Smooth muscle cell (in vitro differentiated cells): ENCODE data around the gene SEMA6D. TPM values are rescaled to one million over a fixed set of nuclear protein-coding genes. Genes with fewer than 3 reads are reported as not detected.

Experiments
- DNase-seq: peaks from one replicate; lab custom pipeline; 2025; ENCODE audit not compliant: unreplicated experiment; lab: John Stamatoyannopoulos, UW
- H2AFZ ChIP-seq: fragments of 200-600 bp; sonication (generic); 2 replicates; pipeline ENCODE4 v1.6.0; 2016; ENCODE audit warnings: antibody characterized with exemption, low read depth, mild to moderate bottlenecking
- H3F3A ChIP-seq: fragments of 200-600 bp; sonication (generic); 2 replicates; pipeline ENCODE4 v1.6.0; 2017; ENCODE audit warnings: antibody characterized with exemption, low read depth
- H3K27ac ChIP-seq: fragments of 200-600 bp; sonication (generic); 2 replicates; pipeline ENCODE4 v1.5.1; 2016; ENCODE audit warnings: low read depth, mild to moderate bottlenecking
- H3K27me3 ChIP-seq: fragments of 200-600 bp; sonication (generic); 2 replicates; pipeline ENCODE4 v1.6.1; 2016; ENCODE audit warnings: low read depth, mild to moderate bottlenecking
- H3K36me3 ChIP-seq: fragments of 200-600 bp; sonication (generic); 2 replicates; pipeline ENCODE4 v1.5.1; 2016; ENCODE audit warnings: low read depth
- H3K4me1 ChIP-seq: fragments of 200-600 bp; sonication (generic); 2 replicates; pipeline ENCODE4 v1.5.1; 2016; ENCODE audit warnings: low read depth
- H3K4me2 ChIP-seq: fragments of 200-600 bp; sonication (generic); 2 replicates; pipeline ENCODE4 v1.6.0; 2016; ENCODE audit warnings: mild to moderate bottlenecking
- H3K4me3 ChIP-seq: fragments of 200-600 bp; sonication (generic); 2 replicates; pipeline ENCODE4 v1.5.1; 2016; ENCODE audit warnings: mild to moderate bottlenecking
- H3K79me2 ChIP-seq: fragments of 200-600 bp; sonication (generic); 2 replicates; pipeline ENCODE4 v1.6.0; 2016; ENCODE audit warnings: low read depth, mild to moderate bottlenecking
- H3K9ac ChIP-seq: fragments of 200-600 bp; sonication (generic); 2 replicates; pipeline ENCODE4 v1.6.0; 2016; ENCODE audit warnings: low read depth
- H3K9me3 ChIP-seq: fragments of 200-600 bp; sonication (generic); replicated peaks from 2 replicates; pipeline ENCODE4 v1.5.1; 2016; ENCODE audit warnings: low read depth
- H4K20me1 ChIP-seq: fragments of 200-600 bp; sonication (generic); 2 replicates; pipeline ENCODE4 v1.6.0; 2016; ENCODE audit warnings: low read depth
- CTCF ChIP-seq: fragments of 200-600 bp; sonication (generic); IDR thresholded peaks from 2 replicates; pipeline ENCODE4 v1.5.1; 2017; ENCODE audit warnings: borderline replicate concordance, mild to moderate bottlenecking, antibody characterized with exemption; ENCODE audit not compliant: insufficient read depth, poor library complexity, severe bottlenecking
- WGBS: methylation state at CpG from one replicate; pipeline ENCODE4 v1.1.7; 2016; ENCODE audit warnings: low lambda C conversion rate; 5-methylcytosine and 5-hydroxymethylcytosine counted together
- polyA plus RNA-seq: library from polyadenylated mRNA; unstranded; fragments of >200 nt; fragmentation: Nextera tagmentation; extraction: Ambion mirVana; gene quantifications from 2 replicates; pipeline ENCODE4 v1.2.1, GENCODE V29; 2016
- total RNA-seq: library from RNA; depleted of rRNA; stranded (reverse); fragments of >200 nt; gene quantifications from 2 replicates; pipeline ENCODE4 v1.2.3, GENCODE V29; 2014

Gene SEMA6D
- total and polyA plus RNA-seq, 2 experiments from 2014 or later: 31.4 to 44.9 TPM

DNA sequence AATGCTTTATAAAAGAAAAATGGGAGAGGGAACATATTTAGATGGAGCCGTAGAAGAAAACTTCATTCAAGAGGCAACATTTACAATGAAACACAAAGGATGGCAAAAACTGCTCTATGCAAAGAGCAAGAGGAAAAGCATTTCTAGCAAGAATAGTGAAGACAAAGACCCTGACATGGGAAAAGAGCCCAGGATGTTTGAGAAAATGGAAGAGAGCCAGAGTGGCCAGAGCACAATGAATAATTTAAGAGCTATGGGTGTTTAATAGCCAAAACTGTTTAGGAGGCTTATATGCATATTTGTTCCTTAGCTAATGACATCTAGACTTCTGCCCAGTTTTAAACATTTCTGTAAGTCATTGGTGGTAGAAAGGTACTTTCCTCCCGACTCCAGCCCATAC lies 25.4 kb upstream of the SEMA6D start:
- Histone ChIP-seq H3K9ac (no peak overlapping the region), H4K20me1 (no peaks in the 10 kb centered on the region), H3K9me3 (no peaks in the 10 kb centered on the region), H3K79me2 (no peaks in the 10 kb centered on the region), H3K4me1 (no peaks in the 10 kb centered on the region), H3K4me3 (no peak overlapping the region), H3K27me3 (no peaks in the 10 kb centered on the region), H2AFZ (no peak overlapping the region), H3K27ac (no peak overlapping the region), H3K36me3 (no peaks in the 10 kb centered on the region), H3F3A (no peaks in the 10 kb centered on the region), H3K4me2 (no peak overlapping the region)
- TF ChIP-seq CTCF: no peak
- WGBS: 93% methylated on average over 2 of the region's 2 CpGs
- DNase-seq: no peak

GRCh38 chr15:47696351-47696750 lies 21.0 kb upstream of the SEMA6D start:
- WGBS: 96% methylated on average over 2 of the region's 2 CpGs
- Histone ChIP-seq H3F3A (no peaks in the 10 kb centered on the region), H3K79me2 (no peaks in the 10 kb centered on the region), H3K9ac (no peak overlapping the region), H3K9me3 (no peaks in the 10 kb centered on the region), H4K20me1 (no peaks in the 10 kb centered on the region), H3K4me1 (no peaks in the 10 kb centered on the region), H3K27ac (no peak overlapping the region), H3K36me3 (no peaks in the 10 kb centered on the region), H3K4me2 (no peak overlapping the region), H3K4me3 (no peak overlapping the region), H3K27me3 (no peaks in the 10 kb centered on the region), H2AFZ (no peak overlapping the region)
- TF ChIP-seq CTCF: no peak
- DNase-seq: no peak

- Histone ChIP-seq H3K9me3 (no peaks in the 10 kb centered on the region), H3K36me3 (no peaks in the 10 kb centered on the region), H3K27ac (no peak overlapping the region), H3K9ac (no peak overlapping the region), H3K4me1 (no peaks in the 10 kb centered on the region), H3F3A (no peaks in the 10 kb centered on the region), H3K79me2 (no peaks in the 10 kb centered on the region), H4K20me1 (no peaks in the 10 kb centered on the region), H2AFZ (no peak overlapping the region), H3K27me3 (no peaks in the 10 kb centered on the region), H3K4me2 (no peak overlapping the region), H3K4me3 (no peak overlapping the region)
- 95% methylated on average over 8 of the region's 8 CpGs for WGBS
- DNase-seq: no peak
- TF ChIP-seq CTCF: no peak
Measured at GRCh38 chr15:47705281-47705997, 11.9 kb upstream of the SEMA6D start.

- Histone ChIP-seq H3F3A (no peaks in the 10 kb centered on the region), H3K79me2 (no peaks in the 10 kb centered on the region), H4K20me1 (no peaks in the 10 kb centered on the region), H3K4me1 (peaks cover 4% of the 10 kb centered on the region), H3K9me3 (no peaks in the 10 kb centered on the region), H3K27ac (no peak overlapping the region), H3K4me2 (no peak overlapping the region), H3K4me3 (no peak overlapping the region), H3K36me3 (no peaks in the 10 kb centered on the region), H3K9ac (no peak overlapping the region), H3K27me3 (no peaks in the 10 kb centered on the region), H2AFZ (no peak overlapping the region)
- TF ChIP-seq CTCF: no peak
- WGBS: 85% methylated on average over 5 of the region's 5 CpGs
- DNase-seq: no peak
Measured at GRCh38 chr15:47707391-47707790, 9.9 kb upstream of the SEMA6D start.
